Activated CD4-positive, alpha-beta T cell treated with anti-CD3 and anti-CD28 coated beads, Interleukin-10, Interleukin-2, amounts not matched to agents 100 ng/mL and 50 ng/mL, durations not matched to agents 16 hours and 8 hours (primary cell): ENCODE measurements around the gene PPP1R3C.
A peak's percentile ranks its signal among the peaks of the same experiment; 100 is the strongest.

Source experiments
- DNase-seq: peaks from one replicate; pipeline ENCODE4 v3.0.0-alpha.2; 2020

The PPP1R3C gene

GRCh38 chr10:91597197-91597881, 35.5 kb downstream of the PPP1R3C start:
- no peak for DNase-seq

GRCh38 chr10:91596825-91597196, 36.1 kb downstream of the PPP1R3C start:
- peak; percentile 8 for DNase-seq

- no peak for DNase-seq
Measured at GRCh38 chr10:91593834-91594233, 39.0 kb downstream of the PPP1R3C start.

- no peak for DNase-seq
Measured at GRCh38 chr10:91593366-91593765, 39.5 kb downstream of the PPP1R3C start.

- no peak for DNase-seq
Measured at GRCh38 chr10:91592266-91592975, 40.5 kb downstream of the PPP1R3C start.

- DNase-seq: no peak
Measured at GRCh38 chr10:91591797-91592174, 41.1 kb downstream of the PPP1R3C start.

GRCh38 chr10:91590904-91591796, 41.7 kb downstream of the PPP1R3C start:
- no peak for DNase-seq

GRCh38 chr10:91590142-91590903, 42.5 kb downstream of the PPP1R3C start:
- DNase-seq: no peak

GRCh38 chr10:91589658-91590035, 43.2 kb downstream of the PPP1R3C start:
- no peak for DNase-seq

GRCh38 chr10:91589015-91589657, 43.7 kb downstream of the PPP1R3C start:
- no peak for DNase-seq

- no peak for DNase-seq
Measured at GRCh38 chr10:91587710-91588638, 44.9 kb downstream of the PPP1R3C start.

- no peak for DNase-seq
Measured at GRCh38 chr10:91582153-91582554, 50.7 kb downstream of the PPP1R3C start.

- DNase-seq: no peak
Measured at GRCh38 chr10:91579329-91579985, 53.4 kb downstream of the PPP1R3C start.
